Testis (tissue), 2 donors: ENCODE measurements around the gene ATP2A2.

ENCODE experiments used
- CTCF ChIP-seq, 3 experiments: fragments of 450-650 bp in 2 of 3; fragments of 200-600 bp in 1 of 3; sonication (generic) in 1 of 3; IDR thresholded peaks; one replicate each; pipeline ENCODE4 v1.5.1; 2016 to 2019; ENCODE audit warnings: antibody characterized with exemption in 3 of 3, mild to moderate bottlenecking in 2 of 3, moderate library complexity in 1 of 3
- POLR2A ChIP-seq: fragments of 450-650 bp; IDR thresholded peaks from one replicate; pipeline ENCODE4 v1.6.1; 2017; ENCODE audit warnings: antibody characterized with exemption, mild to moderate bottlenecking, moderate library complexity

- TF ChIP-seq CTCF (IDR thresholded peaks at IDR 0.05) = no peak
- no peak for TF ChIP-seq POLR2A
Measured at GRCh38 chr12:110330124-110330523, 49.1 kb downstream of the ATP2A2 start.
